K562 (cell line): Measurements from ENCODE around the gene XRN1. TPM values are rescaled to one million over a fixed set of nuclear protein-coding genes. Genes with fewer than 3 reads are reported as not detected.
A peak's percentile ranks its signal among the peaks of the same experiment; 100 is the strongest.

Source experiments
- GTF2B ChIP-seq: IDR thresholded peaks from 2 replicates; pipeline ENCODE4 v1.6.1; 2011; ENCODE audit not compliant: insufficient read length; ENCODE audit errors: extremely low read depth
- HES1 ChIP-seq: fragments of 450-650 bp; IDR thresholded peaks from 2 replicates; pipeline ENCODE4 v1.6.1; 2016; ENCODE audit warnings: low read depth, mild to moderate bottlenecking, moderate library complexity
- NFYB ChIP-seq: IDR thresholded peaks from 2 replicates; pipeline ENCODE4 v1.6.1; 2011; ENCODE audit warnings: mild to moderate bottlenecking, moderate library complexity; ENCODE audit not compliant: insufficient read length; ENCODE audit errors: extremely low read depth
- RERE ChIP-seq: sonication (generic); formaldehyde crosslinking; IDR thresholded peaks from 2 replicates; pipeline ENCODE4 v1.8.0; 2023; ENCODE audit warnings: missing genetic modification reagents, mild to moderate bottlenecking, borderline replicate concordance
- REST ChIP-seq, 2 experiments: fragments of 450-650 bp; formaldehyde crosslinking in 1 of 2; IDR thresholded peaks; 2 replicates each; pipeline versions ENCODE4 v1.4.0 to v1.6.1; 2014 to 2020; ENCODE audit warnings: mild to moderate bottlenecking in 2 of 2, borderline replicate concordance in 1 of 2, low read depth in 1 of 2
- TEAD4 ChIP-seq, 2 experiments: sonication (generic) in 1 of 2; formaldehyde crosslinking in 1 of 2; IDR thresholded peaks; 2 replicates each; pipeline versions ENCODE4 v1.6.1 to v1.8.0; 2012 to 2022; ENCODE audit warnings: borderline replicate concordance in 1 of 2, inconsistent platforms in 1 of 2, low read length in 1 of 2, mild to moderate bottlenecking in 1 of 2, missing genetic modification reagents in 1 of 2
- TOE1 ChIP-seq, 2 experiments: fragments of 450-650 bp in 1 of 2; sonication (generic) in 1 of 2; formaldehyde crosslinking in 1 of 2; IDR thresholded peaks; 2 replicates each; pipeline versions ENCODE4 v1.7.1 to v1.8.0; 2016 to 2022; ENCODE audit warnings: borderline replicate concordance in 2 of 2, mild to moderate bottlenecking in 2 of 2, antibody characterized with exemption in 1 of 2, inconsistent platforms in 1 of 2, low read depth in 1 of 2, missing genetic modification reagents in 1 of 2, moderate library complexity in 1 of 2
- ZSCAN29 ChIP-seq: fragments of 450-650 bp; IDR thresholded peaks from 2 replicates; pipeline ENCODE4 v1.6.1; 2017
- polyA plus RNA-seq, 8 experiments: library from polyadenylated mRNA; depleted of rRNA in 4 of 8; stranded (reverse) in 5 of 8; unstranded in 3 of 8; fragments of >200 nt; fragmentation: Nextera tagmentation in 2 of 8; fragmentation: Illumina TruSeq in 1 of 8; extraction: Ambion mirVana in 2 of 8; extraction: Trizol in 1 of 8; gene quantifications; 2 replicates each; pipeline versions ENCODE4 v1.2.1 to v1.2.3, GENCODE V29; 2011 to 2014; ENCODE audit warnings: inconsistent platforms in 1 of 8, missing spikeins in 1 of 8
- total RNA-seq, 7 experiments: library from RNA; depleted of rRNA in 6 of 7; stranded (reverse); fragments of >200 nt in 6 of 7; fragmentation: Illumina TruSeq in 2 of 7; extraction: Trizol in 2 of 7; gene quantifications; 2 replicates each; pipeline versions ENCODE4 v1.2.1 to v1.2.3, GENCODE V29; 2011 to 2021; ENCODE audit warnings: low replicate concordance in 1 of 7

Gene XRN1
- total and polyA plus RNA-seq, 9 of the 15 experiments (the other 6 are each of a cell fraction or from before 2014, with no cell fraction given): 3.1 to 28.4 (median 17.2) TPM

- no peak for TF ChIP-seq RERE (CRISPR knock-in tag)
- TF ChIP-seq TOE1 (IDR thresholded peaks at IDR 0.05; ENCODE audit: borderline replicate concordance): 0 out of 2 replicates have a peak, but pooled peaks have one; percentile 35
- 0 out of 2 replicates have a peak, but pooled peaks have one; percentile 21 for TF ChIP-seq TOE1 (CRISPR knock-in tag; IDR thresholded peaks at IDR 0.05; ENCODE audit: borderline replicate concordance, low read depth)
- TF ChIP-seq GTF2B: no peak
- no peak for TF ChIP-seq REST (IDR thresholded peaks at IDR 0.05; ENCODE audit: borderline replicate concordance)
- TF ChIP-seq REST (CRISPR knock-in tag; IDR thresholded peaks at IDR 0.05; ENCODE audit: low read depth): no peak
- no peak for TF ChIP-seq ZSCAN29
- TF ChIP-seq TEAD4 (IDR thresholded peaks at IDR 0.05; ENCODE audit: low read length): peak; percentile 41
- TF ChIP-seq TEAD4 (CRISPR knock-in tag; IDR thresholded peaks at IDR 0.05; ENCODE audit: borderline replicate concordance): no peak
- no peak for TF ChIP-seq NFYB
- TF ChIP-seq HES1: no peak
Observed at GRCh38 chr3:142447852-142448823, at the start of gene XRN1 (continued).
